ENCODE measurements around the gene CNIH3.

Gene CNIH3

GRCh38 chr1:224762701-224763100 is 146.6 kb downstream of the CNIH3 start:
- H3K27ac Mint-ChIP-seq: no peak overlapping the region
- no peak for ATAC-seq
- H3K4me1 Mint-ChIP-seq: no peaks in the 10 kb centered on the region
- H3K36me3 Mint-ChIP-seq: no peaks in the 10 kb centered on the region
- no peak overlapping the region for H3K4me3 Mint-ChIP-seq
- peaks cover 16% of the 10 kb centered on the region for H3K27me3 Mint-ChIP-seq
- H3K9me3 Mint-ChIP-seq: peaks cover 6% of the 10 kb centered on the region

DNA sequence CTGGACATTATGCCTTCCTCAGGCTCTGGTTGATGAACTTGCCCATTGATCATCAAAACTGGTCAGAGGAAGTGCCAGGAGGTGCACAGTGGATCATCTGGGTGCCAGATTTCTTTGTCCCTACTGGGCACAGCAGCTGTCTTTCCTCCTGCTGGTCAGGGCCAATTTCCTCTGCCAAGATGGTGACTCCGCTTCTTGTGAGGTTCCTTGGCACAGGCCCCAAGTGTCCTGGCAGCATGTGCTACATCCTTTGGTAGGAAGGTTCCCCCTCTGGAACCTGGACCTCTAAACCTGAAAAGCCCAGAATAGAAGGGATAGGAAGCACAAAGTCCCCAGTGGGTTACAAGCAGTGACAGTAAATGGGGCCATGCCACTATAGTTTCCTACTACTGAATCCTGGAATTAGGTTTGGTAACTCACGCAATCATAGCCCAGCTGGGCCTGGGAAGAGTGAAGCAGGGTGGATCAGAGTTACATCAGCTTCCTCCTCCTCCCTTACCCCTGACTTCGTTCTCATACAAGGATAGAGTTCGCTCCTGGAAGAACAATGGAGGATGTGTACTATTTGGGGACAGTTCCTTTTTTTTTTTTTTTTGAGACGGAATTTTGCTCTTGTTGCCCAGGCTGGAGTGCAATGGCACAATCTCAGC is 147.1 kb downstream of the CNIH3 start:
- H3K27ac Mint-ChIP-seq: no peak overlapping the region
- no peaks in the 10 kb centered on the region for H3K4me1 Mint-ChIP-seq
- ATAC-seq: peak; percentile 7
- H3K9me3 Mint-ChIP-seq: peaks cover 6% of the 10 kb centered on the region
- peaks cover 20% of the 10 kb centered on the region for H3K27me3 Mint-ChIP-seq
- H3K4me3 Mint-ChIP-seq: no peak overlapping the region
- H3K36me3 Mint-ChIP-seq: no peaks in the 10 kb centered on the region

GRCh38 chr1:224766266-224766665 is 150.1 kb downstream of the CNIH3 start:
- H3K4me3 Mint-ChIP-seq: no peak overlapping the region
- H3K36me3 Mint-ChIP-seq: no peaks in the 10 kb centered on the region
- no peak overlapping the region for H3K27ac Mint-ChIP-seq
- H3K9me3 Mint-ChIP-seq: peaks cover 2% of the 10 kb centered on the region
- no peaks in the 10 kb centered on the region for H3K4me1 Mint-ChIP-seq
- H3K27me3 Mint-ChIP-seq: peaks cover 20% of the 10 kb centered on the region
- no peak for ATAC-seq

DNA sequence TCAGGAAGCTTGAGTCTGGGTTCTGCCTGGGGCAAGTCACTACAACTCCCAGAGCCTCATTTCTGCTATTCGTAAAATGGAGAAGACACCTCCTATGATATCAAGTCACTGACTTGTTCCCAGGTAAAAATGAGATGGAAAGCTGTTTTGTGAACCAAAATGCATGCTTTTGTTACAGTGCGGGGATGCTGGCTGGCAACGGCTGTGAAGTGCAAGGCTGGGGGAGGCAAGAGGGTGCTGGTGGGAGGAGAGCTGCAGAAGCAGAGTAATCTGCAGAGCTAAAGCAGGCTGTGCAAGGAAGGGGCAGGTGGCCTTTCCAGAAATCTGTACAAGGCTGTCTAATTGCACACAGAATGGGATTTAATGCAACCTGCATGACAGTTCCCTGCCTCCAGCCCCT is 150.9 kb downstream of the CNIH3 start:
- no peaks in the 10 kb centered on the region for H3K36me3 Mint-ChIP-seq
- no peak overlapping the region for H3K4me3 Mint-ChIP-seq
- ATAC-seq: no peak
- H3K27ac Mint-ChIP-seq: no peak overlapping the region
- H3K27me3 Mint-ChIP-seq: peaks cover 20% of the 10 kb centered on the region
- H3K4me1 Mint-ChIP-seq: no peaks in the 10 kb centered on the region
- peaks cover 2% of the 10 kb centered on the region for H3K9me3 Mint-ChIP-seq

- no peaks in the 10 kb centered on the region for H3K36me3 Mint-ChIP-seq
- ATAC-seq: no peak
- H3K4me3 Mint-ChIP-seq: no peak overlapping the region
- H3K27ac Mint-ChIP-seq: no peak overlapping the region
- peaks cover 20% of the 10 kb centered on the region for H3K27me3 Mint-ChIP-seq
- peaks cover 2% of the 10 kb centered on the region for H3K9me3 Mint-ChIP-seq
- H3K4me1 Mint-ChIP-seq: no peaks in the 10 kb centered on the region
Observed at GRCh38 chr1:224767676-224768075, 151.6 kb downstream of the CNIH3 start.

DNA sequence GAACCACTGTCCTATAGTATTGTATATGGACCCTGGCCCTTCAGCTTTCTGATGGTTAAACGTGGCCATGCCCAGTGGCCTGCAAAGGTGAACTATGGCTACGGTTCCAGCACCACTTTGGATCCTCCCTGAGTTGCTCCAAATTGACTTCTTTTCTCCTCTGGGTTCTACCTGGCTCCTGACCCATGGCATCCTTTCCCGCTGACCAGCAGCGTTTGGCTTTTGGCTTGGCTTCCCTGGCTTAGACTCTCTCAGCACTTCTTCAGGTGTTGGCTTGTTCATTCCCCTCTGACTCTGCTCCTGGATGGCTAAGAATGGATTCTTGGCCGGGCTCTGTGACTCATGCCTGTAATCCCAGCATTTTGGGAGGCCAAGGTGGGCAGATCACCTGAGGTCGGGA is 152.9 kb downstream of the CNIH3 start:
- Mint-ChIP-seq H3K27ac (no peak overlapping the region), H3K4me1 (no peaks in the 10 kb centered on the region), H3K4me3 (no peak overlapping the region), H3K27me3 (peaks cover 20% of the 10 kb centered on the region), H3K36me3 (no peaks in the 10 kb centered on the region), H3K9me3 (peaks cover 2% of the 10 kb centered on the region)
- ATAC-seq: no peak

GRCh38 chr1:224769452-224770335 is 153.6 kb downstream of the CNIH3 start:
- peaks cover under 1% of the 10 kb centered on the region for H3K9me3 Mint-ChIP-seq
- no peaks in the 10 kb centered on the region for H3K4me1 Mint-ChIP-seq
- H3K4me3 Mint-ChIP-seq: no peak overlapping the region
- H3K27me3 Mint-ChIP-seq: peaks cover 20% of the 10 kb centered on the region
- no peaks in the 10 kb centered on the region for H3K36me3 Mint-ChIP-seq
- ATAC-seq: no peak
- no peak overlapping the region for H3K27ac Mint-ChIP-seq

DNA sequence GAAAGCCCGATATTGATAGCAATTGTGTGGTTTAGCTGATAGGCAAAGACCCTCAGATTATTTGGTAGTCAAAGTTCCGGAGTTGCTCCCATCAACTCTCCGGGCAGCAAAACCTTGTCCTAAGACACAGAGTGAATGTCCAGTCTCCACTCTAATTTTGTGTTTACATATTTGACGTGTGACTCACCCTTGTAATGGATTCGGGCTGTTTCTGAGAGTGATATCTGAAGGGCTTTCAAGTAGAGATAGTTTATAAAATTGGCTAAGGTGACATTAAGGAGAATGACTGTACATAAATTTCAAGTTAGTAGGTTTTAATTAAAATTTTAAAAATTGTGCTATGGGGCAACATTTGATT is 154.2 kb downstream of the CNIH3 start:
- ATAC-seq: no peak
- Mint-ChIP-seq H3K4me1 (no peaks in the 10 kb centered on the region), H3K9me3 (no peaks in the 10 kb centered on the region), H3K27me3 (peaks cover 20% of the 10 kb centered on the region), H3K36me3 (no peaks in the 10 kb centered on the region), H3K27ac (no peak overlapping the region), H3K4me3 (no peak overlapping the region)

DNA sequence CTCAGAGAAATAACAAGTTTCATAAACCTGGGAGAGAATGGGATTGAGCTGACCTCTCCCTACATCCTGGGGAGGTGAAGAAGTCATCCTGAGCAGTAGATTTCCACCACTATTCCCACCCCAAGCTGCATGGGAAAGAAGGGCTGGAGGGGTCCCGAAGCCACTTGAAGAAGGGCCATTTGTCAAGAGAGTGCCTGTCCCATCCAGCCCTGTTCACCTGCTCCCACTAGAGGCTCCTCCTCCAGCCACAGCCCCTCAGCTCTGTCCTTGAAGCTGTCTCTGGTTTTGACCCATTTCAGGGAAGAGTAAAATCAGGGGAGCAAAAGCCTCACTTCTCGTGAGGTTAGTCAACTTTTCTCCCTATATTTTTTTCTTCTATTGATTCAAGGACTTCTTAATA is 157.5 kb downstream of the CNIH3 start:
- Mint-ChIP-seq H3K27me3 (no peaks in the 10 kb centered on the region), H3K27ac (no peak overlapping the region), H3K4me1 (no peaks in the 10 kb centered on the region), H3K36me3 (no peaks in the 10 kb centered on the region), H3K4me3 (no peak overlapping the region), H3K9me3 (no peaks in the 10 kb centered on the region)
- ATAC-seq: no peak

DNA sequence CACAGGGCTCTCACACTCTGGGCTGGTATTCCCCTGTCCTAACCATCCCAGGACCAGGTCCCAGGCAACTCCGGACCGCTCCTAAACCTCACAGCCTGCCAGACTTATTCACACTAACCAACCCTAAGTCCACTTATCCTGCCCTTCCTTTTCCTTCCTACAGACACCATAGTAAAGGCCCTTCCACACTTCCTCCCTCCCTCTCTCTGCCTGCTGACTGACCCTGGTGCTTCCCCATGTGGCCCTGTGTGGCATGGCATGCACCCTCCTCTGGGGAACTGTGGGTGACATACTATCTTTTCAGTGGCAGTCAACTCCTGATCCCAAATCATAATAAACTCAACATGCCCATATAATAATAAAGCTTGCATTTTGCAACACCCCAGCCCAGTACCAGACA is 158.3 kb downstream of the CNIH3 start:
- H3K27ac Mint-ChIP-seq: no peak overlapping the region
- H3K4me1 Mint-ChIP-seq: no peaks in the 10 kb centered on the region
- no peaks in the 10 kb centered on the region for H3K36me3 Mint-ChIP-seq
- H3K9me3 Mint-ChIP-seq: no peaks in the 10 kb centered on the region
- no peaks in the 10 kb centered on the region for H3K27me3 Mint-ChIP-seq
- H3K4me3 Mint-ChIP-seq: no peak overlapping the region
- ATAC-seq: no peak

GRCh38 chr1:224777180-224777579 is 161.1 kb downstream of the CNIH3 start:
- H3K9me3 Mint-ChIP-seq: no peaks in the 10 kb centered on the region
- H3K27ac Mint-ChIP-seq: no peak overlapping the region
- no peak for ATAC-seq
- H3K4me3 Mint-ChIP-seq: no peak overlapping the region
- no peaks in the 10 kb centered on the region for H3K27me3 Mint-ChIP-seq
- H3K36me3 Mint-ChIP-seq: no peaks in the 10 kb centered on the region
- no peaks in the 10 kb centered on the region for H3K4me1 Mint-ChIP-seq

GRCh38 chr1:224779536-224779935 is 163.4 kb downstream of the CNIH3 start:
- H3K4me3 Mint-ChIP-seq: no peak overlapping the region
- H3K36me3 Mint-ChIP-seq: no peaks in the 10 kb centered on the region
- ATAC-seq: no peak
- no peaks in the 10 kb centered on the region for H3K9me3 Mint-ChIP-seq
- H3K27me3 Mint-ChIP-seq: no peaks in the 10 kb centered on the region
- H3K27ac Mint-ChIP-seq: no peak overlapping the region
- H3K4me1 Mint-ChIP-seq: peaks cover 9% of the 10 kb centered on the region

DNA sequence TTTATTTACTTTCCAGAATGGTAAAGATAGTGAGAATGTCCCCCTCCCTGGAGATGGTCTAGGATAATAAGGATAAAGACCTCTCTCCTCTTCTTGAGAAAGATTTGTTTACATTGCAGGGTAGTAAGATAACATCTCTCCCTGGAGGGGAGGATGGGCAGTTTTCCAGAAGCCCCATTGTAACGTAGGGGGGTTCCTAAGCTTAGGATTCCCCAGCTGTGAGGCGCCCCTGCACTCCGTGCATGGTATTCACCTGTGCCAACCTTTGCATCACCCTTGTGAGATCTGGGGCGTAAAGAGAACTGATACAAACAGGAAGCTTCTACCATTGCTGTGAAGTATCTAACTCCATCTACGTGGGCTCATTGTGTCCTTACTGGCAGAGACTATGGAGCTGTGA is 164.6 kb downstream of the CNIH3 start:
- H3K4me3 Mint-ChIP-seq: no peak overlapping the region
- H3K36me3 Mint-ChIP-seq: no peaks in the 10 kb centered on the region
- H3K9me3 Mint-ChIP-seq: no peaks in the 10 kb centered on the region
- ATAC-seq: no peak
- H3K4me1 Mint-ChIP-seq: peaks cover 9% of the 10 kb centered on the region
- H3K27me3 Mint-ChIP-seq: no peaks in the 10 kb centered on the region
- H3K27ac Mint-ChIP-seq: no peak overlapping the region

- no peak overlapping the region for H3K4me3 Mint-ChIP-seq
- no peak for ATAC-seq
- no peaks in the 10 kb centered on the region for H3K9me3 Mint-ChIP-seq
- no peaks in the 10 kb centered on the region for H3K36me3 Mint-ChIP-seq
- H3K27ac Mint-ChIP-seq: no peak overlapping the region
- H3K4me1 Mint-ChIP-seq: peaks cover 9% of the 10 kb centered on the region
- no peaks in the 10 kb centered on the region for H3K27me3 Mint-ChIP-seq
Observed at GRCh38 chr1:224781800-224782199, 165.7 kb downstream of the CNIH3 start.

DNA sequence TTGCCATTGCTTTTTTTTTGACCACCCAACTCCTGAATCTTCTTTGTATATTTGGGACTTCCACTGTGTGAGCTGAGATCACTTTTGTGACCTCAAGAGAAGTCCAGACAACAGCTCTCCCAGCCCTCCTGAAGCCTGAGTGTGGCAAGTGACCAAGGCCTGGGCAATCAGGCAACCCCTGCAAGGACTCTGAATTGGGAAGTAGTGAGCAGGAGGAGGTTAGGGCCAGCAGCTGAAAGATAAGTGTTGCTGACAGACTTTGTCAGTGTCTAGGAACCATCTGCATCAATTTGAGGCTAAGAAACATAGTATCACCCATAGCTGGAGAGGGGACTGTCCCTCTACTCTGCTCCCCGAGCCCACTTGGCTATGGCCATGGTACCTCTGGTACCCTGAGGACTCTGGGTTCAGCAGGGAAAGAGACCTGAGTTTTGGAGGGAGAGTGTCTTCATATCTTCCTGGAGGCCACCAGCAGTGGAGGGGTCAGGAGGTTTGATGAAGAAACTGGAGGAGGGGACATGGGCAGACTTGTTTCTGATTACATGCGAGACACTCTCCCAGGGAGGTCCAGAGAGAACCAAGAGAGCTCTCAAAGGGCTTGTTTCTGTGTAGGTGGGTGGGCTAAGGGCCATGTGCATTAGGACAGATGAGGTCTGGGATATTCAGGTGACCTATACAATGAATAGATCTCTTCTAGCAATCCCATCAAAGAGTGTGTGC is 166.3 kb downstream of the CNIH3 start:
- Mint-ChIP-seq H3K27ac (no peak overlapping the region), H3K4me1 (peaks cover 9% of the 10 kb centered on the region), H3K9me3 (peaks cover 3% of the 10 kb centered on the region), H3K27me3 (no peaks in the 10 kb centered on the region), H3K4me3 (no peak overlapping the region), H3K36me3 (no peaks in the 10 kb centered on the region)
- no peak for ATAC-seq
